ENCODE results near the gene FAM89A.
A peak's percentile ranks its signal among the peaks of the same experiment; 100 is the strongest.
"Not testable (repeated sequence)": the region's sequence is repeated elsewhere in the genome, so short reads cannot be mapped to it uniquely, and the experiment has no call there.

FAM89A gene

GRCh38 chr1:231058416-231059109 is 18.5 kb upstream of the FAM89A start:
- no peak for DNase-seq (ENCODE audit: extremely low read depth, low read depth)
- H3K4me3 ChIP-seq (replicated peaks; ENCODE audit: low read depth, low read length): no peak overlapping the region
- TF ChIP-seq CTCF (IDR thresholded peaks at IDR 0.05; ENCODE audit: low read depth, low read length, missing control alignments): no peak

DNA sequence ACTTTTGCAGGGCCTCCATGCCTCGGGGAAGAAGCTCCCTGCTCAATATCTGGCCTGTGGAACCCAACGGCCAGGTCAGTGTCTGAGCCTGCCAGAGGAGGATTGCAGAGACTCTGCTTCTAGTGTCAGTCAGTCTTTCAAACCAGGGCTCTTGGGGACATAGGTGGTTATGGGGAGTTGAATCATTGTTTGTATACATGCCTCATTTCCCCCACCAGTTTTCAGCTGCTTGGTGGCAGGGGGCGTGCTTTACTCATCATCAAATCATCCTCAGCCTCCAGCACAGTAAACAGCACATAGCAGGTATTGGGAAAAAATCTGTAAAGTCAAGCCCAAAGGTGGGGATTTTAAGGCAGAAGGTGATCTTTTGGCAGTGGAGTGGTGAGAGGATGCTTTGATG is 17.4 kb upstream of the FAM89A start:
- DNase-seq (ENCODE audit: extremely low read depth, low read depth): no peak
- TF ChIP-seq CTCF (IDR thresholded peaks at IDR 0.05; ENCODE audit: low read depth, low read length, missing control alignments): no peak
- no peak overlapping the region for H3K4me3 ChIP-seq (replicated peaks; ENCODE audit: low read depth, low read length)

GRCh38 chr1:231055271-231055670 is 15.2 kb upstream of the FAM89A start:
- no peak for DNase-seq (ENCODE audit: extremely low read depth, low read depth)
- TF ChIP-seq CTCF (IDR thresholded peaks at IDR 0.05; ENCODE audit: low read depth, low read length, missing control alignments): no peak
- no peak overlapping the region for H3K4me3 ChIP-seq (replicated peaks; ENCODE audit: low read depth, low read length)

- peak; percentile 19 for DNase-seq (ENCODE audit: extremely low read depth, low read depth)
- H3K4me3 ChIP-seq (replicated peaks; ENCODE audit: low read depth, low read length): no peak overlapping the region
- TF ChIP-seq CTCF (IDR thresholded peaks at IDR 0.05; ENCODE audit: low read depth, low read length, missing control alignments): no peak
These were observed 13.6 kb upstream of the FAM89A start for GRCh38 chr1:231053493-231054162.

DNA sequence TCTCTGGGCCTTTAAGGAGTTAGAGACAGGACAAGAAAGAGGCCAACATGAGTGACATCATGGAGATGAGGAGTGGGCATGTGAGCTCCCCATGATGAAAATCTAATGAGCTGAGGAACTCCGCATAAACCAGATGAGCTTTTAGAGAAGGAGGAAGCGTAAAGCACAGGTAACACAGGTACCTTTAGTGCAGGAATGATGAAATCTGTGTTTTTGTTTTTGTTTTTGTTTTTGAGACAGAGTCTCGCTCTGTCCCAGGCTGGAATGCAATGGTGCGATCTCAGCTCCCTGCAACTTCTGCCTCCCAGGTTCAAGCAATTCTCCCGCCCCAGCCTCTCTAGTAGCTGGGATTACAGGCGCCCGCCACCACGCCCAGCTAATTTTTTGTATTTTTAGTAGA is 12.7 kb upstream of the FAM89A start:
- DNase-seq (ENCODE audit: extremely low read depth, low read depth): no peak
- no peak for TF ChIP-seq CTCF (IDR thresholded peaks at IDR 0.05; ENCODE audit: low read depth, low read length, missing control alignments)
- H3K4me3 ChIP-seq (replicated peaks; ENCODE audit: low read depth, low read length): no peak overlapping the region

DNA sequence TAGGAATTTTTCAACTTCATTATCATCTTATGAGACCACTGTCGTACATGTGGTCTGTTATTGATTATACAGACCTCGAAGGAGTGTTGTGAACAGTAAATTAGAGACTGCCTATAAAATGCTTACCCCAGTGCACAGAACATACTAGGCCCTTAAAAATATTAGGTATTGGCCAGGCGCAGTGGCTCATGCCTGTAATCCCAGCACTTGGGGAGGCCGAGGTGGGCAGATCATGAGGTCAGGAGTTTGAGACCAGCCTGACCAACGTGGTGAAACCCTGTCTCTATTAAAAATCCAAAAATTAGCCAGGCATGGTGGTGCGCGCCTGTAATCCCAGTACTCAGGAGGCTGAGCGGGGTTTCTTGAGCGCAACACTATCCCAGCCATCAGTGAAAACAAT is 10.9 kb upstream of the FAM89A start:
- not testable (repeated sequence) for DNase-seq (ENCODE audit: extremely low read depth, low read depth)

GRCh38 chr1:231050395-231050794 is 10.3 kb upstream of the FAM89A start:
- DNase-seq (ENCODE audit: extremely low read depth, low read depth): no peak
- TF ChIP-seq CTCF (IDR thresholded peaks at IDR 0.05; ENCODE audit: low read depth, low read length, missing control alignments): no peak
- no peak overlapping the region for H3K4me3 ChIP-seq (replicated peaks; ENCODE audit: low read depth, low read length)

More for the DNA sequence above, 10.9 kb upstream of the FAM89A start:
- not testable (repeated sequence) for H3K4me3 ChIP-seq (replicated peaks; ENCODE audit: low read depth, low read length)
